Measurements from ENCODE around the gene SUSD2. TPM values are rescaled to one million over a fixed set of nuclear protein-coding genes. Genes with fewer than 3 reads are reported as not detected.

Gene SUSD2
- total and polyA plus RNA-seq, 2 donors from 2014 or later: 14.8 to 25.2 TPM

DNA sequence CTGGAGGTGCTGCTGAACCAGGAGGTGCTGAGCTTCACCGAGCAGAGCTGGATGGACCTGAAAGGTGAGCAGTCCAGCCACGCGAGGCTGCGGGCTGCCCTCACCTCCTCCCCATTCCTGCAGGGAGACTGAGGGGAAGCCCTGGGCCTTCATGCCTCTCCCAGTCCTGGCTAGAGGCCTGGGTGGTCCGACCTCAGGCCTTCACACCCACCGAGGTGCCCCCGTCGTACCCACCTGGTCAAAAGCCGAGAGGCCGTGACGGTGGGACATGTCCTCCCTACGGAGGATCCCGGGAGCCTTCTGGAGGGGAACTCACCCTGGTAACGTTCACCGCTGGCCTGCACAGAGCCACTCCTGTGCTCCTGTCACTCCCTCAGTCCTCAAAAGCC lies 5.1 kb downstream of the SUSD2 start:
- DNase-seq: peak in 1 of 5 donors; percentile 73
- Histone ChIP-seq H3K4me1 (ENCODE audit: control insufficient read depth in 2 of 3, insufficient read depth in 2 of 3, low read depth in 1 of 3, low read length in 3 of 3) (peaks cover 0 to 33% (median 8%) of the 10 kb centered on the region in 3 donors), H3K27ac (ENCODE audit: low read depth in 2 of 2, low read length in 2 of 2) (no peak overlapping the region), H3K36me3 (ENCODE audit: control insufficient read depth in 2 of 3, insufficient read depth in 3 of 3, low read length in 3 of 3) (peaks cover 0 to 3% (median 0%) of the 10 kb centered on the region in 3 donors), H3K27me3 (ENCODE audit: control insufficient read depth, insufficient read depth, low read length) (no peaks in the 10 kb centered on the region), H3K9ac (ENCODE audit: low read length in 3 of 3) (no peak overlapping the region), H3K4me3 (ENCODE audit: low read length in 3 of 3) (no peak overlapping the region), H3K9me3 (ENCODE audit: control insufficient read depth in 2 of 3, insufficient read depth in 1 of 3, low read length in 3 of 3) (no peaks in the 10 kb centered on the region)
- intact Hi-C loops (cut with DNase I): no loop called here
- no peak for FAIRE-seq
- TF ChIP-seq, protein P1, sequence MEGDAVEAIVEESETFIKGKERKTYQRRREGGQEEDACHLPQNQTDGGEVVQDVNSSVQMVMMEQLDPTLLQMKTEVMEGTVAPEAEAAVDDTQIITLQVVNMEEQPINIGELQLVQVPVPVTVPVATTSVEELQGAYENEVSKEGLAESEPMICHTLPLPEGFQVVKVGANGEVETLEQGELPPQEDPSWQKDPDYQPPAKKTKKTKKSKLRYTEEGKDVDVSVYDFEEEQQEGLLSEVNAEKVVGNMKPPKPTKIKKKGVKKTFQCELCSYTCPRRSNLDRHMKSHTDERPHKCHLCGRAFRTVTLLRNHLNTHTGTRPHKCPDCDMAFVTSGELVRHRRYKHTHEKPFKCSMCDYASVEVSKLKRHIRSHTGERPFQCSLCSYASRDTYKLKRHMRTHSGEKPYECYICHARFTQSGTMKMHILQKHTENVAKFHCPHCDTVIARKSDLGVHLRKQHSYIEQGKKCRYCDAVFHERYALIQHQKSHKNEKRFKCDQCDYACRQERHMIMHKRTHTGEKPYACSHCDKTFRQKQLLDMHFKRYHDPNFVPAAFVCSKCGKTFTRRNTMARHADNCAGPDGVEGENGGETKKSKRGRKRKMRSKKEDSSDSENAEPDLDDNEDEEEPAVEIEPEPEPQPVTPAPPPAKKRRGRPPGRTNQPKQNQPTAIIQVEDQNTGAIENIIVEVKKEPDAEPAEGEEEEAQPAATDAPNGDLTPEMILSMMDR (IDR thresholded peaks at IDR 0.05; ENCODE audit: borderline replicate concordance, extremely low read depth, insufficient read depth): no peak

DNA sequence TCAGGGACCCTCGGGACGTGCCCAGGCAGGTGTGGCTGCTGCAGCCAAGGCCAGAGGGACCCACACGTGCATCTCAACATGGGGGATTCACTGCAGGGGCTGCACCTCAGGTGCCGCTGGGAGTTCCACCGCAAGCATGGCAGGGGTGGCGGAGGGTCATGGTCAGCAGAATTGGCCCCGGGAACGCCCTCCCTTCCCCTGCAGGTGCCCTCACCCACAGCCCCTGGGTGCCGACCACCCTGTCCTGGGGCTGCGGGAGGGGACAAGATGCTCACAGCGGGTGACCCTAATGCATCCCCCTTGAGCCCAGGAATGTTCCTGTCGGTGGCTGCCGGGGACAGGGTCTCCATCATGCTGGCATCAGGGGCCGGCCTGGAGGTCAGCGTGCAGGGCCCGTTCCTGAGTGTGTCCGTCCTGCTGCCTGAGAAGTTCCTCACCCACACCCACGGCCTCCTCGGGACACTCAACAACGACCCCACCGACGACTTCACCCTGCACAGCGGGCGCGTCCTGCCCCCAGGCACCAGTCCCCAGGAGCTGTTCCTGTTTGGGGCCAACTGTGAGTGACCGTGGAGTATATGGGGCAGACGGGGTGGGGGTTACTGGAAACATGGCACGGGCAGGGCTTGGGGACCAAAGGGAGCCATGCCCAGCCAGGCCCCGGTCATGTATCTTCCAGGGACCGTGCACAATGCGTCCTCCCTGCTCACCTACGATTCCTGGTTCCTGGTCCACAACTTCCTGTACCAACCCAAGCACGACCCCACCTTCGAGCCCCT lies 5.8 kb downstream of the SUSD2 start:
- Histone ChIP-seq H3K4me1 (ENCODE audit: control insufficient read depth in 2 of 3, insufficient read depth in 2 of 3, low read depth in 1 of 3, low read length in 3 of 3) (peaks cover 0 to 27% (median 8%) of the 10 kb centered on the region in 3 donors), H3K36me3 (ENCODE audit: control insufficient read depth in 2 of 3, insufficient read depth in 3 of 3, low read length in 3 of 3) (peaks cover 0 to 3% (median 0%) of the 10 kb centered on the region in 3 donors), H3K27me3 (ENCODE audit: control insufficient read depth, insufficient read depth, low read length) (no peaks in the 10 kb centered on the region), H3K9me3 (ENCODE audit: control insufficient read depth in 2 of 3, insufficient read depth in 1 of 3, low read length in 3 of 3) (no peaks in the 10 kb centered on the region), H3K4me3 (ENCODE audit: low read length in 3 of 3) (no peak overlapping the region), H3K9ac (ENCODE audit: low read length in 3 of 3) (no peak overlapping the region), H3K27ac (ENCODE audit: low read depth in 2 of 2, low read length in 2 of 2) (no peak overlapping the region)
- intact Hi-C loops (cut with DNase I): no loop called here
- TF ChIP-seq, protein P1 (IDR thresholded peaks at IDR 0.05; ENCODE audit: borderline replicate concordance, extremely low read depth, insufficient read depth): no peak
- DNase-seq: peak in 2 of 5 donors; percentile 38 to 69
- no peak for FAIRE-seq

DNA sequence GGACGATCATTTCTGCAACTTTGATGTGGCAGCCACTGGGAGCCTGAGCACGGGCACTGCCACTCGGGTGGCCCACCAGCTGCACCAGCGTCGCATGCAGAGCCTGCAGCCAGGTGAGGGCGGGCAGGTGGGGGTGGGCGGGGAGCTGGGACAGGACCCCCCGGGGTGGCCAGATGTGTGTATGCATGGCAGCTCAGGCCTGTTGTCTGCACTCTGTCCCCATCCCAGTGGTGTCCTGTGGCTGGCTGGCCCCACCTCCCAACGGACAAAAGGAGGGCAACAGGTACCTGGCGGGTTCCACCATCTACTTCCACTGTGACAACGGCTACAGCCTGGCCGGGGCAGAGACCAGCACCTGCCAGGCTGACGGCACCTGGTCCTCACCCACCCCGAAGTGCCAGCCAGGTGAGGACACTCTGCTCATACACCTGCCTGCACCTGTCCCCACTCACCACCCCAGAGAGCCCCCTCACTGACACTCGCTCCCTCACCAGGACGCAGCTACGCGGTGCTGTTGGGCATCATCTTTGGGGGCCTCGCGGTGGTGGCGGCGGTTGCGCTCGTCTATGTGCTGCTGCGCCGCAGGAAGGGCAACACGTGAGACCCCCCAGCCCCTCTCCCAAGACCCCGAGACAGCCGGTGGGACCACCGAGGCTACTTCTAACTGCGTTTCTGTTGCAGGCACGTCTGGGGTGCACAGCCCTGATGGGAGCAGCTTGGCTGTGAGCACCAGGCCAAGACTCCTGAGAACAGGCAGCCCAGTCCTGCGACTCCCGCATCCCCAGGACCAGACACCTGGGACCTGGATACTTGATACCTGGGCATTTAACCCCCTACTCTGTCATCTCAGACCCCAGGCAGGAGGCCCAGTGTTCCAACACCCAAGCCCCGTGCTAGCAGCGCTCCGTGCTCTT lies 6.7 kb downstream of the SUSD2 start:
- Histone ChIP-seq H3K27ac (ENCODE audit: low read depth in 2 of 2, low read length in 2 of 2) (no peak overlapping the region), H3K4me3 (ENCODE audit: low read length in 3 of 3) (no peak overlapping the region), H3K9ac (ENCODE audit: low read length in 3 of 3) (no peak overlapping the region), H3K4me1 (ENCODE audit: control insufficient read depth in 2 of 3, insufficient read depth in 2 of 3, low read depth in 1 of 3, low read length in 3 of 3) (peaks cover 0 to 22% (median 8%) of the 10 kb centered on the region in 3 donors), H3K36me3 (ENCODE audit: control insufficient read depth in 2 of 3, insufficient read depth in 3 of 3, low read length in 3 of 3) (peaks cover 0 to 3% (median 0%) of the 10 kb centered on the region in 3 donors), H3K27me3 (ENCODE audit: control insufficient read depth, insufficient read depth, low read length) (no peaks in the 10 kb centered on the region), H3K9me3 (ENCODE audit: control insufficient read depth in 2 of 3, insufficient read depth in 1 of 3, low read length in 3 of 3) (no peaks in the 10 kb centered on the region)
- FAIRE-seq (no peak), DNase-seq (peak in 2 of 5 donors; percentile 31 to 72)
- TF ChIP-seq, protein P1 (IDR thresholded peaks at IDR 0.05; ENCODE audit: borderline replicate concordance, extremely low read depth, insufficient read depth): no peak
- intact Hi-C loops (cut with DNase I): no loop called here

Measured in kidney (tissue), 14 donors.